GM19099 (cell line): ENCODE results near the gene ERGIC1.

ENCODE experiments used
- POLR2A ChIP-seq: IDR thresholded peaks from 3 replicates; pipeline ENCODE4 v1.6.1; 2011; ENCODE audit warnings: low read depth; ENCODE audit not compliant: insufficient read length; ENCODE audit errors: extremely low read depth

The ERGIC1 gene

GRCh38 chr5:172984244-172984953, 150.3 kb downstream of the ERGIC1 start:
- TF ChIP-seq POLR2A = no peak

- no peak for TF ChIP-seq POLR2A
Observed at GRCh38 chr5:172985596-172985995, 151.5 kb downstream of the ERGIC1 start.

- TF ChIP-seq POLR2A = no peak
Observed at GRCh38 chr5:172988276-172988675, 154.2 kb downstream of the ERGIC1 start.

GRCh38 chr5:172990776-172991175, 156.7 kb downstream of the ERGIC1 start:
- no peak for TF ChIP-seq POLR2A

- TF ChIP-seq POLR2A = no peak
Observed at GRCh38 chr5:172994405-172994804, 160.4 kb downstream of the ERGIC1 start.

- no peak for TF ChIP-seq POLR2A
Observed at GRCh38 chr5:172999372-172999973, 165.4 kb downstream of the ERGIC1 start.

GRCh38 chr5:172999974-173000373, 165.9 kb downstream of the ERGIC1 start:
- no peak for TF ChIP-seq POLR2A

- TF ChIP-seq POLR2A = no peak
Observed at GRCh38 chr5:173001229-173001841, 167.3 kb downstream of the ERGIC1 start.
